OCI-LY3 (cell line): ENCODE data around the gene TNFRSF17.

Experiments used
- H2AFZ ChIP-seq: fragments of 200-600, 300-600 bp; shearing (Covaris generic); 2 replicates; pipeline ENCODE4 v1.6.0; 2014; ENCODE audit warnings: antibody characterized with exemption, low read depth, low read length
- H3K27ac ChIP-seq: fragments of 200-600, 300-600 bp; sonication (generic); 2 replicates; pipeline ENCODE4 v1.5.1; 2014; ENCODE audit warnings: mild to moderate bottlenecking, low read length, moderate library complexity, mixed read lengths
- H3K27me3 ChIP-seq: fragments of 200-600, 300-600 bp; sonication (generic); 2 replicates; pipeline ENCODE4 v1.6.1; 2014; ENCODE audit warnings: low read depth, low read length, mixed read lengths
- H3K36me3 ChIP-seq: fragments of 200-600, 300-600 bp; sonication (generic); replicated peaks from 2 replicates; pipeline ENCODE3; 2014; ENCODE audit warnings: low read depth, low read length, mixed read lengths
- H3K4me1 ChIP-seq: fragments of 300-600, 200-600 bp; sonication (generic); 2 replicates; pipeline ENCODE4 v1.6.1; 2014; ENCODE audit warnings: low read length, mixed read lengths
- H3K4me2 ChIP-seq: fragments of 200-600, 300-600 bp; sonication (generic); 2 replicates; pipeline ENCODE4 v1.6.1; 2014; ENCODE audit warnings: low read length, mixed read lengths
- H3K4me3 ChIP-seq: fragments of 300-600, 200-600 bp; sonication (generic); 2 replicates; pipeline ENCODE4 v1.5.1; 2014; ENCODE audit warnings: antibody characterized with exemption, mild to moderate bottlenecking, low read length, moderate library complexity
- H3K79me2 ChIP-seq: fragments of 300-600, 200-600 bp; shearing (Covaris generic); 2 replicates; pipeline ENCODE4 v1.6.1; 2014; ENCODE audit warnings: mild to moderate bottlenecking, low read length, mixed read lengths
- H3K9ac ChIP-seq: fragments of 300-600, 200-600 bp; shearing (Covaris generic); 2 replicates; pipeline ENCODE4 v1.6.0; 2014; ENCODE audit warnings: mild to moderate bottlenecking, low read length, moderate library complexity
- H3K9me3 ChIP-seq: fragments of 200-600, 300-600 bp; shearing (Covaris generic); 2 replicates; pipeline ENCODE4 v1.6.1; 2014; ENCODE audit warnings: low read length, mixed read lengths; ENCODE audit not compliant: insufficient read depth
- H4K20me1 ChIP-seq: fragments of 200-600, 300-600 bp; sonication (generic); 2 replicates; pipeline ENCODE4 v1.6.1; 2016; ENCODE audit warnings: low read length, mixed read lengths; ENCODE audit not compliant: insufficient read depth
- CTCF ChIP-seq: fragments of 200-600, 300-600 bp; sonication (generic); IDR thresholded peaks from 2 replicates; pipeline ENCODE4 v1.5.1; 2014; ENCODE audit warnings: antibody characterized with exemption, low read length, low read depth
- EZH2phosphoT487 ChIP-seq: fragments of 200-600 bp; shearing (Covaris generic); IDR thresholded peaks from 2 replicates; pipeline ENCODE4 v1.6.1; 2018; ENCODE audit warnings: antibody characterized with exemption, mixed run types, low read depth

The TNFRSF17 gene

GRCh38 chr16:12002447-12003006 is 37.5 kb downstream of the TNFRSF17 start:
- Histone ChIP-seq H3K36me3 (peaks cover 14% of the 10 kb centered on the region), H3K79me2 (no peaks in the 10 kb centered on the region), H3K27ac (no peak overlapping the region), H3K4me3 (no peak overlapping the region), H3K4me1 (no peaks in the 10 kb centered on the region), H3K4me2 (no peak overlapping the region), H2AFZ (no peak overlapping the region), H3K9ac (no peak overlapping the region), H4K20me1 (peaks cover 5% of the 10 kb centered on the region; the same call in 1 of the 2 replicates), H3K9me3 (no peaks in the 10 kb centered on the region), H3K27me3 (no peaks in the 10 kb centered on the region)
- TF ChIP-seq EZH2phosphoT487 = no peak
- no peak for TF ChIP-seq CTCF

GRCh38 chr16:12006637-12007036 is 41.6 kb downstream of the TNFRSF17 start:
- TF ChIP-seq CTCF = no peak
- no peak for TF ChIP-seq EZH2phosphoT487
- Histone ChIP-seq H3K4me1 (no peaks in the 10 kb centered on the region), H3K9ac (no peak overlapping the region), H3K27ac (no peak overlapping the region), H3K79me2 (no peaks in the 10 kb centered on the region), H3K36me3 (peaks cover 11% of the 10 kb centered on the region), H4K20me1 (no peaks in the 10 kb centered on the region), H3K4me3 (no peak overlapping the region), H3K4me2 (no peak overlapping the region), H2AFZ (no peak overlapping the region), H3K9me3 (no peaks in the 10 kb centered on the region), H3K27me3 (no peaks in the 10 kb centered on the region)

- no peaks in the 10 kb centered on the region for H3K36me3 ChIP-seq
- H3K4me3 ChIP-seq = no peak overlapping the region
- no peak overlapping the region for H2AFZ ChIP-seq
- H3K27ac ChIP-seq = no peak overlapping the region
- TF ChIP-seq EZH2phosphoT487 = no peak
- no peak for TF ChIP-seq CTCF
- no peak overlapping the region for H3K9ac ChIP-seq
- no peaks in the 10 kb centered on the region for H3K4me1 ChIP-seq
- no peaks in the 10 kb centered on the region for H4K20me1 ChIP-seq
- no peaks in the 10 kb centered on the region for H3K9me3 ChIP-seq
- no peaks in the 10 kb centered on the region for H3K79me2 ChIP-seq
- no peaks in the 10 kb centered on the region for H3K27me3 ChIP-seq
- no peak overlapping the region for H3K4me2 ChIP-seq
These were observed 44.5 kb downstream of the TNFRSF17 start for GRCh38 chr16:12009462-12009861.

- Histone ChIP-seq H3K4me2 (no peak overlapping the region), H3K79me2 (no peaks in the 10 kb centered on the region), H3K4me1 (no peaks in the 10 kb centered on the region), H3K27me3 (no peaks in the 10 kb centered on the region), H3K27ac (no peak overlapping the region), H3K9ac (no peak overlapping the region), H3K36me3 (no peaks in the 10 kb centered on the region), H2AFZ (no peak overlapping the region), H3K4me3 (no peak overlapping the region), H3K9me3 (no peaks in the 10 kb centered on the region), H4K20me1 (no peaks in the 10 kb centered on the region)
- TF ChIP-seq CTCF = no peak
- TF ChIP-seq EZH2phosphoT487 = no peak
These were observed 44.9 kb downstream of the TNFRSF17 start for GRCh38 chr16:12009922-12010321.
